GM10248 (cell line): ENCODE results near the gene CSKMT.

Experiments used
- CTCF ChIA-PET: fragments of 300-600 bp; sonication (Branson Sonifier 250); formaldehyde crosslinking; extraction: SDS; loops from one replicate; lab custom pipeline; 2021; ENCODE audit warnings: antibody characterized with exemption; lab: Yijun Ruan, JAX
- POLR2A ChIA-PET: fragments of 350-650 bp; sonication (Branson Sonifier 250); formaldehyde crosslinking; extraction: SDS; loops from one replicate; lab custom pipeline; 2020; ENCODE audit warnings: antibody characterized with exemption; lab: Yijun Ruan, JAX
- DNase-seq: peaks from one replicate; pipeline ENCODE4 v3.0.0; 2012; ENCODE audit errors: extremely low spot score
- TF ChIP-seq, protein P1 (sequence below): IDR thresholded peaks from 2 replicates; pipeline ENCODE4 v1.5.1; 2012; ENCODE audit warnings: mild to moderate bottlenecking, low read depth; ENCODE audit errors: extremely low read depth, missing control alignments, control extremely low read depth

The CSKMT gene

DNA sequence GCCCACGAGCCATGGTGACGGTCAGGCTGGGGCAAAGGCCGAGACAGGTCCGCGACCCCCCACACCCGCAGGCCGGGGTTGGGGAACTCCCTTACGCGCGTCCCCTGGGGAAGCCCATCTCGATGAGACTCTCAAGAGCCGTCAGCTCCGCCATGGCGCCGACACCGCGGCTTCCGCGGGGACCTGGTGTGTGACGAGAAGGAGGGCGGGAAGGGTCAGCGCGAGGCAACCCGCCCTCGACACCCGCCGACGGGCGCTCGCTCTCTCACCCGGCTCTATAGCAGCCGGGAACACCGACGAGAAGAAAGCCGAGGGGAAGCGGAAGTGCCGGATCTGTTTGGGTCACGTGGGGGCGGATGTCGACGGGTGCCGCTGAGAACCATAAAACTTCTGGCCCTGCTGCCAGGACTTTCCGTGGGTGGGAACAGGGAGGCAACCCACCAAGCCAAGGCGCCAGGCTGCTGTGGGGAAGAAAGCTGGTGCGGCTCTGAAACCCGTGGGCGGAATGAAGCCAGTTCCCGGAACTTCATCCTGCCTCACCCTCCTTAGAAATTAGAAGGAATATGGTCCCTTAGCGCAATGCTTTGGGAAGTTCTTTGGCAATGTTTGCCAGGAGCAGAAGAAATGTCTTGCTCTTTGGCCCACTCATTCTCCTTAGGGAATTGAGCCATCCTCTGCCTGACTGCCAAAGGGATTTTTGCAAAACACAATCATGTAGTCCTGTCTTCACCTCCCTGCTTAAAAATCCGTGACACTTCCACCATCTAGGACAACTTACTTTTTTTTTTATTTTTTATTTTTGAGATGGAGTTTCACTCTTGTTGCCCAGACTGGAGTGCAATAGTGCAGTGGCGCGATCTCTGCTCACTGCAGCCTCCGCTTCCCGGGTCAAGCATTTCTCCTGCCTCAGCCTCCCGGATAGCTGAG is 13.9 kb downstream of the CSKMT start, which contains the start of gene UBXN1:
TSS of gene UBXN1 (minus strand) at position 304 of the 927 bp plus-strand sequence. CDS start at position 154, 150 bp downstream.
- ChIA-PET CTCF (interaction anchor here (1.0 to 3.5 kb wide), 7 partner anchors 13 to 254 kb away, joined by 3 to 59 read pairs (median 4); partner anchors contain the start of genes C11orf98, CSKMT and LRRN4CL), POLR2A (interaction anchor here (0.5 to 9.8 kb wide), 3 partner anchors 11 to 88 kb away, joined by 3 to 95 read pairs (median 10); partner anchors contain the start of genes C11orf98, CSKMT and TUT1)
- TF ChIP-seq, protein P1, sequence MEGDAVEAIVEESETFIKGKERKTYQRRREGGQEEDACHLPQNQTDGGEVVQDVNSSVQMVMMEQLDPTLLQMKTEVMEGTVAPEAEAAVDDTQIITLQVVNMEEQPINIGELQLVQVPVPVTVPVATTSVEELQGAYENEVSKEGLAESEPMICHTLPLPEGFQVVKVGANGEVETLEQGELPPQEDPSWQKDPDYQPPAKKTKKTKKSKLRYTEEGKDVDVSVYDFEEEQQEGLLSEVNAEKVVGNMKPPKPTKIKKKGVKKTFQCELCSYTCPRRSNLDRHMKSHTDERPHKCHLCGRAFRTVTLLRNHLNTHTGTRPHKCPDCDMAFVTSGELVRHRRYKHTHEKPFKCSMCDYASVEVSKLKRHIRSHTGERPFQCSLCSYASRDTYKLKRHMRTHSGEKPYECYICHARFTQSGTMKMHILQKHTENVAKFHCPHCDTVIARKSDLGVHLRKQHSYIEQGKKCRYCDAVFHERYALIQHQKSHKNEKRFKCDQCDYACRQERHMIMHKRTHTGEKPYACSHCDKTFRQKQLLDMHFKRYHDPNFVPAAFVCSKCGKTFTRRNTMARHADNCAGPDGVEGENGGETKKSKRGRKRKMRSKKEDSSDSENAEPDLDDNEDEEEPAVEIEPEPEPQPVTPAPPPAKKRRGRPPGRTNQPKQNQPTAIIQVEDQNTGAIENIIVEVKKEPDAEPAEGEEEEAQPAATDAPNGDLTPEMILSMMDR = no peak
- peak; percentile 93 for DNase-seq

DNA sequence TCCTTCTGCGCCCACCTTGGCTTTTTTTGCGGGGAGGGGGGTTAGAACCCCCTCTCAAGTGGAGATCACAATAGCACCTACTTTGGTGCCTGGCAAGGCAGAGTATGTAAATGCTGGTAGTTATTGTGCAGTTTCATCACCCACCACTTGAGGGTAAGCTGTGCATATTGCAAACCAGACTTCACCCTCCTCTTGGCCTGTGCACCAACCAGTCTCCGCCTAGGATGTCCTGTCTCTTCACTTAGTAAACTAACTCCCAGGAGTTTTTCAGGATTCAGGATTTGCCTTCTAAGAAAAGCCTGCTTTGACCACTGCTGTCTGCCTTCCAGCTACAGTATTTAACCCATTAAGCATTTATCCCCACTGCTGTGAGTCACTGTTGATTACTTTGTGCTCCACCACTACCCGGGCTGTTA is 15.7 kb downstream of the CSKMT start:
- TF ChIP-seq, protein P1 = peak; percentile 60
- ChIA-PET POLR2A (interaction anchor here (1.1 to 9.8 kb wide), 2 partner anchors 15 to 89 kb away, joined by 4 to 95 read pairs; partner anchors contain the start of genes C11orf98, CSKMT and TUT1), CTCF (interaction anchor here (0.7 to 3.7 kb wide), 25 partner anchors 9 to 285 kb away, joined by 3 to 59 read pairs (median 4); partner anchors contain the start of genes BSCL2, C11orf98, CSKMT and GANAB)
- DNase-seq = peak; percentile 56

DNA sequence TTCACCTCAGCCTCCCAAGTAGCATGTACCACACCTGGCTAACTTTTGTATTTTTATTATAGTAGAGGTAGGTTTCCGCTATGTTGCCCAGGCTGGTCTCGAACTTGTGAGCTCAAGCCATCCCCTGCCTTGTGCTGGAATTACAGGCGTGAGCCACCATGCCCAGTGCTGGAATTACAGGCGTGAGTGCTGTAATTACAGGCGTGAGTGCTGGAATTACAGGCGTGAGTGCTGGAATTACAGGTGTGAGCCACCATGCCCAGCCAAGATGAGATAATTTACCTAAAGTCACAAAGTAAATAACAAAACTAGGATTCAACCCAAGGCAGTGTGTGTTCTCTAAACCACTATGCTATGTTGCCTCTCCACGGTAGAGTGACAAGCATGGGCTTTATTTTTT is 17.4 kb downstream of the CSKMT start:
- CTCF ChIA-PET = interaction anchor here (3.5 to 3.7 kb wide), 2 partner anchors 10 to 15 kb away, joined by 11 to 59 read pairs; partner anchors contain the start of gene LRRN4CL
- POLR2A ChIA-PET = no interaction called here
- TF ChIP-seq, protein P1 = no peak
- DNase-seq = no peak

DNA sequence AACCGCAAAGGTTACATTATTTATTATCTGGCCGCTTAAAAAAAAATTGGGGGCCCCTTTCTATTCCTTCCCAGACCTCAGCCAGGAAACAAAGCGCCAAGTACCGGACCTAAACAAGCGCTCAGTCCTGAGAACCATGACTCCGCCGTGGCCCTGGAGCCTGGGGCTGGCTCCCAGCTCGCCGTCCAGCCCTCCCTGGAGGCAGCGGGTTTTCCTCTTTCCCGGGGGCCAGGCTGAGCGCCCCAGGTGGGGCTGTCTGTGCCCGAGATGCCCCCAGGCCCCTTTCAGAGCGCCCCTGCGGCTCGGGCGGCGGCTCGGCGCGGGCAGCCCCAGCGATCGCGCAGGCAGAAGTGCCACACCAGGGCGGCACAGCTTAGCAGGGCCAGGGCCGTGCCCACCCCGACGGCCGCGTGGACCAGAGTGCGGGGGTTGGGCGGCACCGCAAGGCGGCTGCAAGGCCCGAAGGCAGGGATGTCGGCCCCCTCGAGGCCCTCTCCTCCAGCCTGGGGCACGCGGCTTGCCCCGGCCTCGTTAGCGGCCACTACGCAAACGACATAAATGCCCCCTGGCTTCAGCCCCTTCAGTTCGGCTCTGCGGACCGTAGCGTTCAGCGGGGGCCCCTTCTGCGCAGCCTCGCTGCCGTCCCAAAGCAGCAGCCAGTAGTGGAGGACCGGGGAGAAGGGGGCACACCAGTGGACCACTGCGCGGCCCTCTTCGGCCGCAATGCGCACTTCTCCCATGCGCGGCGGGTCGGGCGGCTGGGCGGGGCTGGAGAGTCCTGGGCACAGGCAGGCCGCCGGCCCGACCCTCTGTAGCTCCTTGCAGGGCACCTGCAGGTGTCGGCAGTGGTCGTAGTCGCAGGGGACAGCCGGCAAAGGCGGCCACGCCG is 22.6 kb downstream of the CSKMT start:
- POLR2A ChIA-PET = no interaction called here

DNA sequence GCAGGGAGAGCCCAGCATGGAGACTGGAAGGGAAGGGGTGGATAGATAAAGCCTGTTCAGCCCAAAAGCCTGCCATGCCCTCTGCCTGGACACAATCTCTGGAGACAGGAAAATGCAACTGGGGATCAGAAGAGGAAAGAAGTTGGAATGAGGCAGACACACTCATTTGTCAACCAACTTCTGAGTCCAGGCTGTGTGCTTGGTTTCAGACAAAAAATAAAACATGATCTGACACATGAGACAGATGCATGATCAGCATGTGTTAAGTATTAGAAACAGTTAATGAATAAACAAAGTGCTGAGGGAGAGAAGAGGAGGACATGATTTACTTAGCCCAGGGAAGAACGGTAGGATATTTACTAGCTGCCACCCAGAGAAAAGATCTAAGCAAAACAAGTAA is 23.4 kb downstream of the CSKMT start:
- ChIA-PET CTCF (interaction anchor here (1.0 to 2.4 kb wide), 5 partner anchors 9 to 293 kb away, joined by 3 to 13 read pairs (median 4); partner anchors contain the start of gene GNG3), POLR2A (interaction anchor here (2.0 kb wide), 1 partner anchor 24 kb away, joined by 9 read pairs; the partner anchor contains the start of genes C11orf98 and CSKMT)
- TF ChIP-seq, protein P1 = no peak
- DNase-seq = no peak

More for the DNA sequence above, 22.6 kb downstream of the CSKMT start:
- TF ChIP-seq, protein P1 = no peak
- DNase-seq = no peak
- CTCF ChIA-PET = interaction anchor here (1.7 to 2.4 kb wide), 2 partner anchors 10 to 21 kb away, joined by 4 to 13 read pairs; partner anchors contain the start of gene GNG3
